HG02973 (cell line): ENCODE data around the gene VKORC1.
"Not testable (repeated sequence)": the region's sequence is repeated elsewhere in the genome, so short reads cannot be mapped to it uniquely, and the experiment has no call there.

Experiments used
- ATAC-seq: cut with Tn5 transposase; IDR thresholded peaks from one replicate; pipeline ENCODE4 v1.9.1; 2021; ENCODE audit warnings: moderate library complexity; ENCODE audit not compliant: unreplicated experiment

VKORC1 gene

DNA sequence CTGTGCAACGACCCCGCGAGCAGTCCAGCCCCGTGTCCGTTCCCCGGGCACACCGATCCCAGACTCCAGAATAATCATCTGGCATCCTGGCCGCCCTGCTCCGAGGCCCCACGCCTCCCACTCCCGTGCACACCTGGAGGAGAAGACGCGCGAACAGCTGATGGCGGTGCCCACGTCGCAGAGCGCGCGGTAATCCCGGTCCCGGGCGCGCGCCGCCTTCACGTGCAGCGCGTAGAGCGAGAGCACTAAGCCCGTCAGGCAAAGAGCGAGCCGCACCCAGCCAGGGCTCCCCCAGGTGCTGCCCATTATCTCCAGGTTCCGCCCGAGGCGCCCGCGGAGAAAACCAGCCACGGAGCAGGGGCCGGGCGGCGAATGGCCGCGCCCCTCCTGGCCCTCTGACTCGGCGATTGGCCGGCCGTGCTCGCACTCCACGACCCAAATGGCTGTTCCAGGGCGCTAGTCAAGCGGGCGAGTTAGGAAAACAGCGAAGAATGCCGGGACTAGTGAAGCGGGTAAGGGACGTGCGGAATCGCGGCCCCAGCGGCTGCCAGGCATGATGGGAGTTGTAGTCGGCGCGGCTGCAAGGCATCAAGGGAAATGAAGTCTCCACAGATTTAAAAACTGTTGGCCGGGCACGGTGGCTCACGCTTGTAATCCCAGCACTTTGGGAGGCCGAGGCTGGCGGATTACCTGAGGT is at the start of gene VKORC1:
Gene VKORC1 (minus strand): TSS at position 374 of the 697 bp plus-strand sequence. CDS start 68 bp downstream, at position 306.
- ATAC-seq = peak; percentile 74

DNA sequence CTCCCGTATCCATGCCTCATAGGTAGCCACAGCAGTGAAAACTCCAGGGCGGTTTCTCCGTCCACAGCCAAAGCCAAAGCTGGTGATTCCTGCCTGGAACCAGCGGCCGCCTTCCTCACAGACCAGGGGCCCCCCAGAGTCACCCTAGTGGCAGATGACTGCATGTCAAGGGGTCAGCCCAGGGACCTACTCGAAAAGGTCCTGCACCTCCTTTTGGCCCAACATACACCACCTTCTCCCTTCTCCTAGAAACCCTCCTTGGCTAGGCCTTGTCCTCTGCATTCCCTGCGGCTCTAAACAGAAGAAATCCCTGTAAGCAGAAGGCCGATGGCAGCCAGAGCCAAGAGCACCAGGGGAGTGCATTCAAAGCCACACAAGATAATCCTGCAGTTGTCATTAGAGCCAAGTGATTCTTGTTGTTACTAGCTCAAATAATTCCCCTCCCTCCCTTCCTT is 49.1 kb upstream of the VKORC1 start:
- no peak for ATAC-seq

- no peak for ATAC-seq
Observed at GRCh38 chr16:31143011-31143693, 48.6 kb upstream of the VKORC1 start.

GRCh38 chr16:31142109-31143010 is 47.8 kb upstream of the VKORC1 start:
- ATAC-seq = peak; percentile 86

- ATAC-seq = no peak
Observed at GRCh38 chr16:31141489-31142108, 47.0 kb upstream of the VKORC1 start.

- ATAC-seq = not testable (repeated sequence)
Observed at GRCh38 chr16:31141071-31141469, 46.5 kb upstream of the VKORC1 start.

DNA sequence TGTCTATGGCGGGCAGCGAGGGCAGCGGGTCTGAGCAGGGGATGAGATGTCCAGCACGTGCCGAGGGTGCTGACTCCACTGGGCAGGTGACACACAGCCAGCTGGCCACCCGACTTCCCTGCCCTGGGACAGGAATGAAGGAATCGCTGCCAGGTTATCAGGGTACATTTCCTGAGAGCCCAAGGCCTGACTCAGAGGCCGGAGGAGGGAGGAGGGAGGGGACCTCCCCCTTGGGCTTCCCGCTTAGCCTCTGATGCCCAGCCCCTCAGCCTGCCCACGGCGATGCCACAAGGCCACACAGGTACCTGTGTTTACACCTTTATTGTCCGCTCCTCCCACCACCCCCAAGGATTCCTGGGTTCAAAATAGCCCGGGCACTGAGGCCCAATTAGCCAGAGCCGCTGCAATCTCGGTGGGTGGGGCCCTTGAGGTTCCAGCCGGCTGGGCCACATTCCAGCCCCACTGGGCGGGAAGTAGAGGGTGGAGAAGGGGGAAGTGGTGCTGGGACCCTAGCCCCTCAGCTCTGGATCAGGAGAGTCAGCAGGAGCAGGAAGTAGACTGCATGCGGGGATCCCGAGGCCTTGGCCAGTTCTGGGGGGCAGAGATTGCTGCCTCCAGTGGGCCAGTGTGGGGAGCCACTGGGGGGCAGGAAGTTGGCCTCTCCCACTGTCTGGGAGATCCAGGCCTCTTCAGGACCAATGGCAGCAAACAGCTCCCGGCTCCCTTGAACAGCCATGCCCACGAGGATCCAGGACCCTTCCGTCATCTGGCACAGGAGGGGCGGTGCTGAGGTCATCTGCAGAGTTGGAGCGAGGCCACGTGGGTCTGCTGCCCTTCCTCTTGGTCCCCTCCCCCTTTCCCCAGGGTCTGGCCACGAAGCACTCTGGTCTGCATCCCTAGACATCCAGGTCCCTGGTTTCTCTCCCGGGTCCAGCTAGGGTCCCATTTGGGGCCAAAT is 44.3 kb upstream of the VKORC1 start:
- no peak for ATAC-seq

DNA sequence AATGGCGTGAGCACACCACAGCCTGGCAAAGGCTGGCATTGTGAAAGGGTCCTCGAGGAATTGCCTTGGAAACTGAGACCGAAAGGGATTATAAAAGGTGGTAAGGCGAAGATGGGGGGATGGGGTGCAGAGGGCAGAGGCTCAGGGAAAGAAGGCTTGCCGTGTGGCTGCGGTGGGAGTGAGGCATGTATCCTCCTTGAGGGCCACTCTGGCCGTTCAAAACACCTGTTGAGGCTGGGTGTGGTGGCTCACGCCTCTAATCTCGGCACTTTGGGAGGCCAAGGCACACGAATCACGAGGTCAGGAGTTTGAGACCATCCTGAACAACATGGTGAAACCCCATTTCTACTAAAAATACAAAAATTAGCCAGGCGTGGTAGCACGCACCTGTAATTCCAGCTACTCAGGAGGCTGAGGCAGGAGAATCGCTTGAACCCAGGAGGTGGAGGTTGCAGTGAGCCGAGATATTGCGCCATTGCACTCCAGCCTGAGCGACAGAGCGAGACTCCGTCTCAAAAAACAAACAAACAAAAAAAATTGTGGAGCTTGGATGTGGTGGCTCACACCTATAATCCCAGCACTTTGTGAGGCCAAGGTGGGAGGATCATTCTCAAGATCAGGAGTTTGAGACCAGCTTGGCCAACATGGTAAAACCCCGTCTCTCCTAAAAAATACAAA is 42.4 kb upstream of the VKORC1 start:
- ATAC-seq = not testable (repeated sequence)

- ATAC-seq = no peak
Observed at GRCh38 chr16:31136287-31136662, 41.7 kb upstream of the VKORC1 start.

GRCh38 chr16:31135535-31136286 is 41.1 kb upstream of the VKORC1 start, which contains the start of gene PRSS8:
Gene PRSS8 (minus strand): TSS chr16:31135727. CDS start chr16:31135498, 229 bp downstream.
- no peak for ATAC-seq

DNA sequence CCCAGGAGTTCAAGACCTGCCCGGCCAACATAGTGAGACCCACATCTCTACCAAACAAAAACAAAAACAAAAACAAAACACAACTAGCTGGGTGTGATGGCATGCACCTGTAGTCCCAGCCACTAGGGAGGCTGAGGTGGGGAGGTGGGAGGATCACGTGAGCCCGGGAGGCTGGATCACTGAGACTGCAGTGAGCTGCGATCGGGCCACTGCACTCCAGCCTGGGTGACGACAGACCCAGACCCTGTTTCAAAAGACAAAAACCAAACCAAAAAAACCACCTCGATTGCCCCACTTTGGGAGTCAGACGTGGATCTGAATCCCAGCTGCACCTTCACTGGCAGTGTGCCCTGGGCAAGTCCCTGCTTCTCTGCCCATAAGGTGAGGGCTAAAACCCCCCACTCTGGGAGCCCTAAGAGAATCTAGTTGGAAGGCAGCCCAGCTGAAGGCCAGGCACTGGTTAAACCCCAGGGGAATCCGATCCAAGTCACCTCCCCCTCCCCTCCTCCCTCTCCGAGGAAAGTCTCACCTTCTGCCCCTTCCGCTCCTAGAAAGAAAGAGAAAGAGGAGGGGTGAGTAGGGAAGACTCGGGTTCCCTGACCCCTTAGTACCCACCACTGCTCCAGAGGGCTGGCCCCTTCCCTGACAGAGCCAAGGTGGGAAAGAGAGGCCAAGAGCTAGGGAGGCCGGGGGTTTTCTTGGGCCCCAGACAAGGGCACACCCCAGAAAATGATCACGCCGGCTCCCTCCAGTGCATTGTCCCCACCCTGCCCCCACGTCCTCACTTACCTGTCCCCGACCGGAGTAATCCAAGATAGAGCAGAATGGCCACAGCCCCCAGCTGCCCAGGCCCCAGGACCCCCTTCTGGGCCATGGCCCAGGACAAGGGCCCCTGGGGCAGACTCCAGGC is 40.3 kb upstream of the VKORC1 start:
- ATAC-seq = no peak

- no peak for ATAC-seq
Observed at GRCh38 chr16:31134091-31134571, 39.5 kb upstream of the VKORC1 start.

GRCh38 chr16:31133046-31133501 is 38.5 kb upstream of the VKORC1 start:
- no peak for ATAC-seq

DNA sequence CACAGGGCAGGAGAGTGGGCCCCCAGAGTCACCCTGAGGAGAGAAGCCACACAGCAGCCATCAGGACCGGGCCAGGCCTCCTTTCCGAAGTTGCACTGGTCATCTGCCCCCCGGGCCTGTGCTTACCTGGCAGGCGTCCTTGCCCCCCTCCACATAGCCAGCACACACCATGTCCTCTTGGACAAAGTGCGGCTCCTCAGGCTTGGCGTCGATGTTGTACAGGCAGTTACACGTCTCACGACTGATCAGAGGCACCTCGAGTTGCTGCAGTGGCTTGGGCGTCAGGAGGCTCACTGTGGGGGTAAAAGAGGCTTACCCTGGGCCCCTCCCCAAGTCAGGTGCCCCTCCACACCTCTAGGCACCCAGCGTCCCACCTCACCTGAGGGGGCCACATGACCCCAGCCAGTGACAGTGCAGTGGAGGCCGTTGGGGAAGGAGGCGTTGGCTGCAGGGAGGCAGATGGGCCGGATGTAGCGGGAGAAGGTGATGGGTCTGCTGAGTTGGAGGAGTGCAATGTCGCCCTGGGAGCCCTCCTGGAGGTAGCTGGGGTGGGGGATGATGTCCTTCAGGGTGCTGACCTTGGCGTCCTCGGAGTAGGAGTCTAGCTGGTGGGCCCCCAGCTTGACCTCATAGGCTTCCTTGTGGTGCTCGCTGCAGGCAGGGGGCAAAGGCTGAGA is 37.8 kb upstream of the VKORC1 start:
- ATAC-seq = no peak

- no peak for ATAC-seq
Observed at GRCh38 chr16:31131841-31132271, 37.3 kb upstream of the VKORC1 start.

DNA sequence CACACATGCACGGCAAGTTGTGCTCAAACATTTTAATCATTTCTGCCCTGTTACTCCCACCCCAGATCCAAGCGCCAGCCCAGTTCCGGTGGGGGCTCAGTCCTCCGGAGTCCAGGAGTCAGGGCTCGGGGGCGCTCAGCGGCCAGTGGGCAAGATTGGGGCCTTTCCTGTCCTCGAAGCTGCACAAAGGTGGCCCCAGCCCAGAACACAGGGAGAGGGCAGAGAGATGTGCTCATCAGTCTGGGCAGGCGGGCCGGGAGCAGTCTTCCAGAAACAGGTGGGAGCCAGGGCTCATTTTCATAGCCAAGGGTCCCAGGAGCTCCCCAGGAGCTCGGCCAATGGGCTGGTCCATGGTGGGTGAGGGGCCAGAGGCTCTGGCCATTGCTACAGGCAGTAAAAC is 36.8 kb upstream of the VKORC1 start:
- no peak for ATAC-seq

DNA sequence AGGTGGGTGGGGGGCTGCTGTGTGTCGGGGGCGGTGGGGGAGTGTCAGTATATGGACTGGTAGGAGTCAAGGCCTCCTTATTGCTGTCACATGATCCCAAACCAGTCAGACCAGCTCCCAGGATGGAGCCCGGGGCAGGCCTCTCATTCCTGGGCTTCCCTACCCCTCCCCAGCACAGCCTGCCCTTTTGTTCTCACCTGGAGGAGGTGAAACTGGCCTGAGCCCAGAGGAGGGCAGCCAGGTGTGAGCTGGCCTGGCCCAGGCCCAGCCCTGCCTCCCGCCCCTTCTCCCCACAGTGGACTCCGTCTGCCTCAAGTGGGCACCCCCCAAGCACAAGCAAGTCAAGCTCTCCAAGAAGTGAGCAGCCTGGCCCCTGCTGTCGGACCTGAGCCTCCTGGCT is 36.3 kb upstream of the VKORC1 start:
- ATAC-seq = no peak
